GM19239 (cell line): ENCODE measurements around the gene MAP3K14.
"Not testable (repeated sequence)": the region's sequence is repeated elsewhere in the genome, so short reads cannot be mapped to it uniquely, and the experiment has no call there.

Source experiments
- DNase-seq: peaks from one replicate; pipeline ENCODE4 v3.0.0; 2011; ENCODE audit warnings: low spot score; ENCODE audit not compliant: insufficient read length
- FAIRE-seq: peaks from 2 replicates; lab custom pipeline; 2011; peaks lifted over from hg19 to GRCh38; lab: Jason Lieb, UNC

MAP3K14 gene

DNA sequence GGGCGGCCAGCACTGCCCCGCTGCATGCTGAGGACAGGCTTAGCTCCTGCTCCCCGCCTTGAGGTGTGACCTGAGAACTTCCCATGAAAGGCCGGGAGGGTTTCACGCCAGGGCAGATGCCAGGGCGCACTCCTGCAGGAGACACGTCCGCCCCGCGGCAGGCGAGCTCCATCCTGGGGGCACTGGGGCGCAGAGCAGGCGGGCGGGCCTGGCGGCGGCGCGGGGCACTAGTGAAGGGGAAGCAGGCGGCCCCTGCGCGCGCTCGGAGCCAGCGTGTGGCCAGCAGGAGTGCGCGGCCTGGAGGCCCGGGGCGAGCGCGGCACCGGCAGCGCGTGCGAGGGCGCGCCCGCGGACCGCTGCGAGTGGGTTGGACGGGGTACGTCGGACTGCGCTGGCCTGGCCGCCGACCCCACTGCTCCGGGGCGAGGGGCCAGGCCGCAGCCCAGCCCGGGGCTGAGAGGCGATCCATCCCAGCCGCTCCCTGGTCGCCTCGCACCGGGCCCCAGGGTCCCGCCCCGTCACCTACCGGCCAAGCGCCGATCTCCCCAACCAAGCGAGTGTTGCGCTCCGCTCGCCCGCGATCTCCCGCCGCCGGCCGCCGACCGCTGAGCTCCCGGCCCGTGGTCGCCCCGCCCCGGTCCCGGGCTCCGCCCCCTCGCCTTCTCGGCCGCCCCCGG is at the start of gene MAP3K14:
TSS of gene MAP3K14 (minus strand) at position 587 of the 677 bp plus-strand sequence. CDS start 26,275 bp downstream, outside the sequence.
- DNase-seq, result no peak

DNA sequence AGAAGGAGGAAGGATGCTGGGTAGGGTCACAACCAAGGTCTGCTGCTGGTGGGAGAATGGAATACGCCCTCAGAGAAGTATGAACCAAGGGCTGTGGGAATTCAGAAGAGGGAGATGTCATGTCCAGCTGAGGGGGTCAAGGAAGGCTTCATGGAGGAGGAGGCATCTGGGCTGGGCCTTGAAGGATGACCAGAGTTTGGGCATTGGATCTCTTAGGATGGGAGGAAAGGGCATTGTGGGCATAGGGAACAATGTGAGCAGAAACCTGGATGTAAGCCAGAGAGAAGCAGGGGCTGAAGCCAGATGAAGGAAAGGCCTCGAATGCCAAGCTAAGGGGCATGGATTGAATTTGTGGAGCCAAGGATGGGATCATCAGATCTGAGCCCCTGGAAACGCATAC is 49.2 kb upstream of the MAP3K14 start:
- FAIRE-seq, result no peak

More for the DNA sequence above, at the start of gene MAP3K14:
- FAIRE-seq, result no peak

DNA sequence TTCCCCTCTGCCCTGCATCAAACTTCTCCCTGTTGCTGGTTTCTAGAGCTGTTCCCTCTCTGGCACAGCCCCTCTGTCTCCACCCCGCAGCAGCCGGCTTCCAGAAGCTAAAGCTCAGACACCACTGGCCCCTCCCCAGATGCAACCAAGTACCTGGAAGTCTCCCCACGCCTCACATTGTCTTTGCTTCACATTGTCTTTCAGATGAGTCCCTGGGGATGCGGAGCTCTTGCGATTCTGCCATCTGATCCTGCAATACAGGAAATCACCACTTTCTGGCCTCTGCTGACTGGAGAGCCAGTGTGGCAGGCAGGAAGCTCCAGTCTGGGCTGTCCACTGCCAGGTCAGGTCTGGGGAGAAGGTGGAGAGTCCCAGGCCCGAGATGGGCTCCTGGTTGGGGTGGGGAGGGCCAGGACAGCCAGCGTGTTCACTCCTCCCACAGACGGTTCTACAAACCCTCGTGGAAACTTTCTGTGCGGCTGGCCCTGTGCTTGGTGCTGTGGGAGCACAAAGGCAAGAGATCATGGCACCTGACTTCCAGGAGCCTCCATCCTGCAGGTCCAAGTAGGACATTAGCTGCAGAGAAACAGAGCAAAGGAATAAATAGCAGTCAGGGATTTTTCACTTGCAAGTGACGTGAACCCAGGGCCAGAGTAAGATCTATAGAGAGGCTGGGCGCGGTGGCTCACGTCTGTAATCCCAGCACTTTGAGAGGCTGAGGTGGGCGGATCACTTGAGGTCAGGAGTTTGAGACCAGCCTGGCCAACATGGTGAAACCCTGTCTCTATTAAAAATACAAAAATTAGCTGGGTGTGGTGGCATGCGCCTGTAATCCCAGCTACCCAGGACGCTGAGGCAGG is 47.9 kb upstream of the MAP3K14 start:
- DNase-seq, result peak; percentile 30
- peak; percentile 91 for FAIRE-seq

More for the DNA sequence above, 49.2 kb upstream of the MAP3K14 start:
- no peak for DNase-seq

GRCh38 chr17:45363498-45363897 is 46.7 kb upstream of the MAP3K14 start:
- FAIRE-seq (no peak), DNase-seq (no peak)

- FAIRE-seq, result no peak
- DNase-seq, result no peak
Measured at GRCh38 chr17:45361976-45362375, 45.2 kb upstream of the MAP3K14 start.

GRCh38 chr17:45361451-45361850 is 44.6 kb upstream of the MAP3K14 start:
- FAIRE-seq, result no peak
- DNase-seq, result no peak

DNA sequence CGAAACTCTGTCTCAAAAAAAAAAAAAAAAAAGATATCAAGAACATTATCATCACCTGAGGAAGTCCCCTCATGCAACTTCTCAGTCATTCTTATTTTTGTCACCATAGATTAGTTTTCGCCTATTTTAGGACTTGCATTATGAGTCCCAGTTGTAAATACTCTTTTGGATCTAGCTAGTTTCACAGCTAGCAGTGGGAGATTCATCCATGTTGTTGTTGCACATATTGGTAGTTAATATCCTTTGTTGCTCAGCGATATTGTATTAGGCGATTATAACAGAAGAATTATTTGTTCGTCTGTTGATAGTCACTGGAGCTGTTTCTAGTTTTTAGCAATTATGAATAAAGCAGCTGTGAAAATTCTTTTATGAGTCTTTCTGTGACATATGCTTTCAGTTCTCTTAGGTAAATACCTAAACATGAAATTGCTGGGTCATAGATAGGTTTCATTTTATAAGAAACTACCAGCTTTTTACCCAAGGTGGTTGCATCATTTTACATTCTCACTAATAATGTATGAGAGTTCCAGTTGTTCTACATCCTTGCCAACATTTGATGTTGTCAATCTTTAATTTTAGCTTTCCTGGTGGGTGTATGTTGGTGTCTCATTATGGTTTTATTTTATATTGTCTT is 40.7 kb upstream of the MAP3K14 start:
- FAIRE-seq (peak; percentile 11), DNase-seq (no peak)

DNA sequence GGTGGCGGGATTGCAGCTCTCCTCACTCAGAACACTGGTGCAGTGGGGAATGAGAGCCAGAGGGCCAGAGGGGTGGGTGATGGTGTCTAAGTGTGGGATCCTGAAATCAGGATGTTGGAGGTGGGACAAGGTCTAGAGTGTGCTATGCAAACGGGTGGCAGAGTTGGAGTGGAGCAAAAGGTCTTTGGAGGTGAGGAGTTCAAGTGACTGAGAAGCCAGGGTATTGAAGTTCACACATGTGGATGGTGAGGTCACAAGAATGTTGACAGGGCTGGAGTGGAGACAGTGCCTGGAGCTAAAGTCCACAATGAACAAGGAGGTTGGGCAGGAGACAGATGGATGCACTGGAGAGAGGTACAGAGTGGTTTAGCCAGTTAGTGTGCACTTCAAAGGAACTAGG is 38.3 kb upstream of the MAP3K14 start:
- FAIRE-seq (no peak), DNase-seq (no peak)

GRCh38 chr17:45353043-45353442 is 36.2 kb upstream of the MAP3K14 start:
- DNase-seq, result no peak
- FAIRE-seq, result no peak

DNA sequence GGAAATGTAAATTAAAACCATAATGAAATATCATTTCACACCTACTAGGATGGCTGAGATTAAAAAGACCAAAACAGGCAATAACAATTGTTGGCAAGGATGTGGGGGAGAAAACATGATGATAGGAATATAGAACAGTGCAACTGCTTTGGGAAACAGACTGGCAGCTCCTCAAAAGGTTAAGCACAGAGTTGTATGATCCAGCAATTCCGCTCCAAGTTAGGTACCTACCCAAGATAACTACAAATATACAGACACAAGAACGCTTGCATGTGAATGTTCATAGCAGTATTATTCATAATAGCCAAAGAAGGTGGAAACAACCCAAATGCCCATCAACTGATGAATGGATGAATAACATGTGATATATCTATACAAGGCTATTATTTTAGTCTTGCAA is 35.0 kb upstream of the MAP3K14 start:
- DNase-seq (no peak), FAIRE-seq (no peak)

DNA sequence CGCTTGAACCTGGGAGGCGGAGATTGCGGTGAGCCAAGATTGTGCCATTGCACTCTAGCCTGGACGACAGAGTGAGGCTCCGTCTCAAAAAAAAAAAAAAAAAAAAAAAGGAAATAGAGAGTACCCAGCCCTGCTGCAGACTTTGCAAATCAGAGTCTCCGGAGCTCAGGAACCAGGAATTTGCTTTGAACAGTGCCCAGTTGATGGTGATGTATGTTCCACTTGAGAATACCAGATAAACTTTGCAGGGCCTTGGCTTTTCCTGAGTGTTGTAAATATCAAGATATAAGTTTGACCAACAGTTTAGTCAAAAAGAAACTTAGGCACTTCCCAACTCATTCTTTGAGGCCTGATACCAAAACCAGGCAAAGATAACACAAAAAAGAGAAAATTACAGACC is 30.6 kb upstream of the MAP3K14 start:
- DNase-seq, result no peak
- no peak for FAIRE-seq

DNA sequence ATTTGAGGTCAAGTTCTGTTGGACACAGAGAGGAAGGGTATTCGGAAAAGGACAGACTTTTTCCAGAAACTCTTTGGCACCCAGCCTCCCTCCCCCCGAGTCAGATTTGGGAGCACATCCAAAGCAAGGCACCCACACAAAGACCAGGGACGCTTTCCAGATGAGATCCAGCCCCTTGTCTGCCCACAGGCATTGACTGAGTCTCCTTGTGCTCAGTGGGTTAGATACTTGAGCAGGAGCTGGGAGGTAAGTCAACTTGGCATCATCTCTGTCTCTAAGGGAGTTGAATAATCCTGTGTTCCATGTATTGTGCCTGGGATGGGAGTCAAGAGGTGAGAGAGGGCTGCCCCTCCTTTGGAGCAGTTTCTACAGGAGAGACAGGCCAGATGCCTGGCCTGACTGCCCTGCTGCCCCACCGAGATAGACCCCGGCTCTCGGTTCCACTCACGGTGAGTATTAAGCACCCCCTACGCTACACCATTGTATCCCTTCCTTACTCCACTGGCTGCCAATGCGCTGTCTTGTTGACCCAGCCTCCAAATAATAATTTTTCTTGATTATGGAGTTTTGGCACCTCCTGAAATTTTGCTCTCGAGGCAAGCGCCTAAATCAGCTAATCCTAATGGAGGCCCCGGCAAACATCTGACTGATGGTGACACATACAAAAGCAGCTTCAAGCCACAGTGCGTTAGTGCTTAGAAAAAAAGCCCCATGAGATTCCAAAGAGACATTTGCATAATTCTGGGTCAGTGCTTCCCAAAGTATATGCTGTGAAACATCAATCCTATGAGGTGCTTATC is 29.6 kb upstream of the MAP3K14 start:
- FAIRE-seq (no peak), DNase-seq (no peak)

DNA sequence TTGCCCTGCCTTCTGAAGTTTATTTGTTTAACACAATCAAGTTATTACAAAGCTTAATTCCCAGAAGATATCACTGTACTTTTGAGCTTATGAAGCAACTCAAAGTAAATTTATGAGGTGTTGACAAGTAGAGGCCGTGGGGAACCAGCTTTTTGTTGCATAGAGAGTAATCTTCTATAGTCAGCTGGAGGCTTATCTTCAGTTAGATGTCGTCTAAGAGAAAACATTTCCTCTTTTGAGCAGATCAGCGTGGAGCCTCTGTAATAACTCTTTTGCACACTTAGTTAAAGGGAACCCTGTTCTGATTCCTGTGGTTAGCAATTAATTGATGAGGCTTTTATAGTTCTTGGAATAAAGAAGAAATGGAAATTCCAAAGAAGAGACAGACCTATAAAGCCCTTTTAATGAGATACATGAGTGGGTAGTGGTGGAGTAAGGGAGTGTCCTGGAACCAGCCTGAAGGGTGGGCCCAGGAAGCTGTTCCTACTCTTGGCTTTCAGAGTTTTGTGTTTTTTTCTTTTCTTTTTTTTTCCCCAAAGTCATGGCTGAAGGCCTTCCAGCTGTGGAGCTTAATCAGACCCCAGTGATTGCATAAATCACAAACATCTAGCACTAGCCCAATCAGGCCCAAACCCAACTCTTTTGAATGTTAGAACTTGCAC is 28.9 kb upstream of the MAP3K14 start:
- DNase-seq (no peak), FAIRE-seq (no peak)

DNA sequence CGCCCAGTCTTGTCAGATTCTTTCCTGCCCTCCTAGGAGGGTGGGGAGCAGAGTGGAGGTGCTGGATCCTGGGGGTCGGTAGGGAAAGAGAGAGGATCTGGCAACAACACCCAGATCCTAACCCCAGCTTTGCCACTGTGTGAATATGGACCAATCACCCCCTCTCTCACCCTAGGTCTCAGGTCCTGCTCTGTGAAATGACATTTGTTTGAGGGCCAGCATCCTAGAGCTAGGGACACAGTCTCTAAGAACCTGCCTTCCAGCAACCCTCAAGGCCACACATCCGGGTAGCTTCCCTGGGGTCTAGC is 28.4 kb upstream of the MAP3K14 start:
- FAIRE-seq (no peak), DNase-seq (no peak)

DNA sequence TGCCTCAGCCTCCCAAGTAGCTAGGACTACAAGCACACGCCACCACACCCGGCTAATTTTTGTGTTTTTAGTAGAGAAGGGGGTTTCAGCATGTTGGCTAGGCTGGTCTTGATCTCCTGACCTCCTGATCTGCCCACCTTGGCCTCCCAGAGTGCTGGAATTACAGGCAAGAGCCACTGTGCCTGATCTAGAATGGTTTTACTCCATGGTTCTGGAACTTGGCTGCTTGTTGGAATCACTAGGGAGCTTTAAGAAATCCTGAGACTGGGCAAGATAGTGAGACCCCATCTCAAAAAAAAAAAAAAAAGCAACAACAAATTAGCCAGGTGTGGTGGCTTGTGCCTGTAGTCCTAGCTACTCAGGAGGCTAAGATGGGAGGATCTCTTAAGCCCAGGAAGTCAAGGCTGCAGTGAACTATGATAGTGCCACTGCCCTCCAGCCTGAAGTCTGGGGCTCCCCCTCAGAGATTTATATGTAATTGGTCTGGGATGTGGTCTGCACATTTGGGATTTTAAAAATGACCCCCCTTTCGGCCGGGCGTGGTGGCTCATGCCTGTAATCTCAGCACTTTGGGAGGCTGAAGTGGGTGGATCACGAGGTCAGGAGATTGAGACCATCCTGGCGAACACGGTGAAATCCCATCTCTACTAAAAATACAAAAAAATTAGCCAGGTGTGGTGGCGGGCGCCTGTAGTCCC is 27.3 kb upstream of the MAP3K14 start:
- not testable (repeated sequence) for FAIRE-seq, DNase-seq

- DNase-seq (no peak), FAIRE-seq (no peak)
Measured at GRCh38 chr17:45342871-45343526, 26.2 kb upstream of the MAP3K14 start.

DNA sequence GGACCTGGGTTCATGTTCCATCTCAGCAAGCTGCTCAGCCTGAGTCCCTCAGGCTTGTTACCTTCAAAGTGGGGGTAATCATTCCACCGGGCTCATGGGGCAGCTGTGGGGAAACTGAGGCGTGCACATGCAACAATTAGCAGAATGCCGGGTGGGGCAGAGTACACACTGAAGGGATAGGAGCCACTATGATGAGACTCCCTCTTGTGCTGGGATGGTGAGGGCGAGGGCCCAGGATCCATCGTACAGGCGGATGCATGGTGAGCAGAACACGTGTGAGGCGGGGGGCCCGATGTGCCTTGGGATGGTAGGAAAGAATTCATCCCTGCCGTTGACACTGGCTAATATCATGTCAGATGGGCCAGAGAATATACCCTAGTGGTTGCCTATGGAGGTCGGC is 25.5 kb upstream of the MAP3K14 start:
- DNase-seq, result no peak
- no peak for FAIRE-seq

DNA sequence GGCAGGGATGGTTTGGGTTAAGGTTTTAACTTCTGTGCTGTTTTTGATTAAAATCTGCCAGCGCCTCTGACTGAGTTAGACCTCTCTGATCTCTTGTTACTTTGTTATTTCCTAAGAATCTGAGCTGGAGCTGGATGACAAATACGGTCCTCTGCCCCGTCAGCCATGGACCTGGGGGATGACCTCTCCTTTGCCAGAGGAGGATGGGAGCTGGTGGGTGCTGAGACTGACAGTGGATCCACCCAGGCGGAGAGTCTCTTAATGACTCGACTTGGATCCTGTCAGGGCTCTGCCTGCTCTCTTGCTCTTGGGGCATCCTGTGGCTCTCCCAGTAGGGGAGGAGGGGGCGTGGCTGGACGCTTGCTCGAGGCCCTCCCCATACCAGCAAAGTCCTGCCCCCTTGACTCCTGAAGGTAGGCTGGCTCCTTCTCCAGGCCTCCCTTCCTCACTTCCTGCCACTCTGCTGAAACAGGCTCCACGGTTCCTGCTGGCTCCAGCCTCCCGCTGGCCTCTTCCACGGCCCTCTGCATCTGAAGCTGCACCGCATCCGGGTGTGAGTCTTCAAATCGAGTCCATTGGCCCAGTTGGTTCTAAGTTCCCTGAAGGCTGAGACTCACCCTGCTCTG is 24.8 kb upstream of the MAP3K14 start:
- FAIRE-seq (no peak), DNase-seq (no peak)
